ENCODE measurements around the gene MYO7B. TPM values are rescaled to one million over a fixed set of nuclear protein-coding genes. Genes with fewer than 3 reads are reported as not detected.

The MYO7B gene
- total RNA-seq, 1 donor from 2014 or later: 5.2 TPM

GRCh38 chr2:127597046-127597983 is 61.8 kb downstream of the MYO7B start:
- no peaks in the 10 kb centered on the region for H3K36me3 ChIP-seq
- TF ChIP-seq CTCF (IDR thresholded peaks at IDR 0.05): no peak
- no peaks in the 10 kb centered on the region for H3K9me3 ChIP-seq
- intact Hi-C loops (cut with DNase I): no loop called here
- no peak for DNase-seq
- no peak overlapping the region for H3K4me3 ChIP-seq
- H3K27ac ChIP-seq: no peak overlapping the region
- H3K4me1 ChIP-seq: no peaks in the 10 kb centered on the region
- no peaks in the 10 kb centered on the region for H3K27me3 ChIP-seq (ENCODE audit: low read depth)
- ATAC-seq: no peak

- no peak for DNase-seq
- H3K27ac ChIP-seq: no peak overlapping the region
- TF ChIP-seq CTCF (IDR thresholded peaks at IDR 0.05): no peak
- H3K36me3 ChIP-seq: no peaks in the 10 kb centered on the region
- no peaks in the 10 kb centered on the region for H3K27me3 ChIP-seq (ENCODE audit: low read depth)
- H3K4me3 ChIP-seq: no peak overlapping the region
- ATAC-seq: no peak
- no peaks in the 10 kb centered on the region for H3K4me1 ChIP-seq
- H3K9me3 ChIP-seq: no peaks in the 10 kb centered on the region
- intact Hi-C loops (cut with DNase I): no loop called here
Measured at GRCh38 chr2:127597984-127598380, 62.5 kb downstream of the MYO7B start.

- Histone ChIP-seq H3K27me3 (ENCODE audit: low read depth) (no peaks in the 10 kb centered on the region), H3K36me3 (no peaks in the 10 kb centered on the region), H3K9me3 (no peaks in the 10 kb centered on the region), H3K4me3 (no peak overlapping the region), H3K4me1 (no peaks in the 10 kb centered on the region), H3K27ac (no peak overlapping the region)
- no peak for TF ChIP-seq CTCF (IDR thresholded peaks at IDR 0.05)
- DNase-seq (no peak), ATAC-seq (no peak)
- intact Hi-C loops (cut with DNase I): no loop called here
Measured at GRCh38 chr2:127598711-127599110, 63.2 kb downstream of the MYO7B start.

- ATAC-seq (no peak), DNase-seq (no peak)
- no peak overlapping the region for H3K4me3 ChIP-seq
- H3K27ac ChIP-seq: no peak overlapping the region
- TF ChIP-seq CTCF (IDR thresholded peaks at IDR 0.05): no peak
- H3K4me1 ChIP-seq: no peaks in the 10 kb centered on the region
- no peaks in the 10 kb centered on the region for H3K9me3 ChIP-seq
- H3K27me3 ChIP-seq (ENCODE audit: low read depth): no peaks in the 10 kb centered on the region
- no peaks in the 10 kb centered on the region for H3K36me3 ChIP-seq
- intact Hi-C loops (cut with DNase I): no loop called here
Measured at GRCh38 chr2:127599211-127599610, 63.7 kb downstream of the MYO7B start.

GRCh38 chr2:127604986-127605385 is 69.5 kb downstream of the MYO7B start:
- no peak for DNase-seq
- Histone ChIP-seq H3K27ac (no peak overlapping the region), H3K4me3 (no peak overlapping the region), H3K27me3 (ENCODE audit: low read depth) (no peaks in the 10 kb centered on the region), H3K36me3 (no peaks in the 10 kb centered on the region), H3K9me3 (no peaks in the 10 kb centered on the region), H3K4me1 (no peaks in the 10 kb centered on the region)
- intact Hi-C loops (cut with DNase I): no loop called here
- TF ChIP-seq CTCF (IDR thresholded peaks at IDR 0.05): no peak
- ATAC-seq: no peak
